Skeletal muscle cell (primary cell): ENCODE data around the gene PITPNC1.
"Not testable (repeated sequence)": the region's sequence is repeated elsewhere in the genome, so short reads cannot be mapped to it uniquely, and the experiment has no call there.

Experiments
- DNase-seq: peaks from one replicate; pipeline ENCODE4 v3.0.0-alpha.2; 2010; ENCODE audit warnings: low read depth
- H3K4me3 ChIP-seq: 2 replicates; pipeline ENCODE4 v1.5.1; 2011; ENCODE audit warnings: low read depth, mild to moderate bottlenecking, control low read depth, low read length, moderate library complexity

Gene PITPNC1

DNA sequence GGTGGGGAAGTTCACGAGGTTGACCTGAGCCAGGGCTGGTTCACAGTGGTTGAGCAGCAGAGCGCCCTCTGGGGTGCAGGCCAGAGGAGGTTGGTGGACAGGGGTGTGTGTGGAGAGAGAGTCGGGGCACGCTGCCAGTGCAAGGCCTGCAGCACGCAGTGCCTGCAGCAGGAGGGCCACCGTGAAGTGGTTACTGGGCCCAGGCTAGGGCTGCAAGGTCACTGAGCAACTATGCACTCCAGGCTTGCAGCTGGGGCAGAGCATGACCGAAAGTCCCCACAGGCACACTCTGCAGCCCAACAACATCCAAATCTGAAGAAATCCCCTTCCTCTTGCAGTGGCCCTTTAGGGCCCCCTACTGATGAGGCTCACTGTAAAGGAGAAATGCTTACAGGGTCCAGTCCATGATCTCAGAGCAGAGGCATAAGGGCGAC lies 251.5 kb downstream of the PITPNC1 start:
- no peak overlapping the region for H3K4me3 ChIP-seq
- DNase-seq: no peak

DNA sequence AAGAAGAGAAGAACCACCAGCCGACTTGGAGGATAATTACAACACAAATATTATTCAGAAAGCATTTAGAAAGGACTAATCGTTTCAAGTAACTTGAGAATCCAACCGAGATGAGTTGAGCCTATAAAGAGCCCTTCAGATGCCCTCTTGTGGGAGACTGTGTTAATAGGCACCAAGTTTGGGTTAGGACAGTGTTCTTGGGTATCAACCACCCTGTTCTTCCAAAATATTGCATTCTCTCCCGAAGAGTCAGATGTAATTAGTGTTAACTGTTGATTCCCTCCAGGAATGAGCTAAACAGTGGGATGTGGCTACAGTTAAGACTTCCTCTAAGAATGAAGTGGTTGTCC lies 252.9 kb downstream of the PITPNC1 start:
- no peak for DNase-seq

DNA sequence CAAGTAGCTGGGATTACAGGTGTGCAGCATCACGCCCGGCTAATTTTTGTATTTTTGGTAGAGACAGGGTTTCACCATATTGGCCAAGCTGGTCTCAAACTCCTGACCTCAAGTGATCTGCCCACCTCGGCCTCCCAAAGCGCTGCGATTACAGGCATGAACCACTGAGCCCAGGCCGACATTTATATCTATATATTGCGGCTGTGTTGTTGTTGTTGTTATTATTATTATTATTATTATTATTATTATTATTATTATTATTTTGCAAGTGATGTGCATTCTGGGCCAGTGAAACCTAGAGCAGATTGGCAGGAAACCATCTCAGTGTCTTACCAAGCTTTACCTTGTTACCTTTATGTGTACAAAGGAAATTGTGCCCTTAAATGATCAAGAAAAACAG lies 253.8 kb downstream of the PITPNC1 start:
- H3K4me3 ChIP-seq, DNase-seq: not testable (repeated sequence)

More for the DNA sequence above, 252.9 kb downstream of the PITPNC1 start:
- H3K4me3 ChIP-seq: no peak overlapping the region

DNA sequence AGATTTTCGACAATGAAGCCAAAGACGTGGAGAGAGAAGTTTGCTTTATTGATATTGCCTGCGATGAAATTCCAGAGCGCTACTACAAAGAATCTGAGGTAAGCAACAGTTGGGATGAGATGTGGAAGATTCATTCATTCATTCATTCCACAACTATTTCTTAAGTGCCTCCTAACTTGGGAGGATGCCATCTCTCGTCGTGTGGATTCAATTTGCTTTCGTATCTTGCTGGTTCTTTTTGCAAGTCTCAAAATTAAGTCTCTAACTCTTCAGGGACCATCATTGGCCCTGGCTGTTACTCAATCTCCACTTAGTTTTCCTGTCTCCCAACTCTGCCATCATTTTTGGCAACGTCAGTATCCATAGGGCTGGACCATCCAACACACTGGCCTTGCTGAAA lies 255.1 kb downstream of the PITPNC1 start:
- H3K4me3 ChIP-seq: no peak overlapping the region
- DNase-seq: no peak

DNA sequence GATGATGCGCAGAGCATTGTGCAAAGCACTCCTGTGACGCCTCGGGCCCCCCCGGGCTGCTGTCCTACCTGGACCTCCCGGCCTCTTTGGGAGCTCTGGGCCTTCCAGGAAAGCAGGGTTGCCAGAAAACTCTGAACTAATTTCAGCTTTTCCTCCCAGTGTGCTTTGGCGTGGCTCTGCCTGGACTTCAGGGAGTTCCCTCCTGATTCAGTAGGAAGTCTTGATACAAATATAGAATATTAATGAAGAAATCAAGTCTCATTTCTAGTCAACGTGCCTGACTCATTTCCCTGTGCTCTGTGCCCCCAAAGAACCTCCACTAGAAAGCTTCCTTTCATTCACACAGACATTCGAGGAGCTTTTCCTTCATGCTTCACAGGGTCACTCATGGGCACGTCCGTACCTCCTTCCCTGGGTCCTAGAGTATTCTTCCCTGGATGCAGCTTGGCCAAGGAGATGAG lies 256.7 kb downstream of the PITPNC1 start:
- no peak overlapping the region for H3K4me3 ChIP-seq
- no peak for DNase-seq

DNA sequence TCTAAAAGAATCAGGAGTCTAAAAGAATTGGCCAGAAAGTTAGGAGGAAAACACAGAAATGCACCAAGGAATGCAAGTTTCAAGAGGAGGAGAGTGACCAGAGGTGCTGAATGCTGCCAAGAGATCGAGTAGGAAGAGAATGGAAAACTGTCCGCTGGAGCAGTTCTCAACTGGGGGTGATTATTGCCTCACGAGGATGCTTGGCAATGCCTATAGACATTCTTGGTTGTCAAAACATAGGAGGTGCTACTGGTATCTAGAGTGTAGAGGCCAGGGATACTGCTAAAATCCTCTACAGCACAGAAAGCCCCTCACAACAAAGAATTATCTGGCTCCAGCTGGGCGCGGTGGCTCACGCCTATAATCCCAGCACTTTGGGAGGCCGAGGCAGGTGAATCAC lies 258.6 kb downstream of the PITPNC1 start:
- no peak for DNase-seq
- no peak overlapping the region for H3K4me3 ChIP-seq

DNA sequence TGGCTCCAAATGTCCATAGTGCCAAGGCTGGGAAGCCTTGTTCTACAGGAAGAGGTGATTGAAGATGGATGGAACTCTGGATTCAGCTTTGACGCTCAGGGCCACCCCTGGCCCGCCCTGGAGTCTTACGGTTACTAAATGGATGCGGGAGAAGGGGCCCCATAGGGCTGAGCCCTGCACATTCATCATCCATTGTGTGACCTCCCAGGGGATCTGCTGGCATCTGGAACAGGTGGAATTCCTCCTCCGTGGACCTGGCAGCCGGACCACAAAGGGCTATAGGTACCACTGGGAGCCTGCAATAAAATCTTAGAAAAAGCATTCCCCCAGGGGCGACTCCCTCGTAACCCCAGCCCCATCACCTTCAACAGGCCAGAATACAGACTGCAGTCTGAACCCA lies 259.2 kb downstream of the PITPNC1 start:
- H3K4me3 ChIP-seq: no peak overlapping the region
- DNase-seq: no peak

DNA sequence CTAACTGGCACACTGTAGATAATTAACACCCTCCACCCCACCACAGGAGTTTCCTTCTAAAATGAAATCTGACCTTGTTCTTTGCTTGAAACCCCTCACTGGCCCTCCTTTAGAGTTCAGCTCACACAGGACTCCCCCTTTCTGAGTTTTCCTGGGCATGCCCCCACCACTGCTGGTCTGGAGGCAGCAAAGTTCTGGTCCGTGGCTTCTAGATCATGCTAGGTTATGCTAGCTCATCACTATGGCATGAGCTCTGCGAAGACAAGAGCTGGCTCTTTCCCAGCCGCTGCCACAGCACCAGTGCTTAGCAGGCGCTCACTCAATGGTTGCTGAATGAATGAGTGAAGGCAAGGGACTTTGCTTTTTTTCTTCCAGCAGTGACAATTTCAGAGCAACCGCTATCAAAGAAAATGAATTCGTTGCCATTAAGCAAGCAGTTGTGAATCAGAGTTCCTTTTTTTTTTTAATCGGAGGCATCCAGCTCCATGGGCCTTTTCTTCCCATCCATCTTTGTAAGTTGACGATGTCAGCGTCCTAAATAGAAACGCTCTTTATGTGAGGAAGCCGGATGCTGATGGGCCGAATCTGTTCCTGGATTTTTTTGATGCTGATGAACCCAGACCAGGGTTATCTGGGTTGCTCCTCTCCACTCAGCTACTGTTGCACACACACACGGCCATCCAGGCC lies 259.9 kb downstream of the PITPNC1 start:
- no peak for DNase-seq
- H3K4me3 ChIP-seq: no peak overlapping the region

DNA sequence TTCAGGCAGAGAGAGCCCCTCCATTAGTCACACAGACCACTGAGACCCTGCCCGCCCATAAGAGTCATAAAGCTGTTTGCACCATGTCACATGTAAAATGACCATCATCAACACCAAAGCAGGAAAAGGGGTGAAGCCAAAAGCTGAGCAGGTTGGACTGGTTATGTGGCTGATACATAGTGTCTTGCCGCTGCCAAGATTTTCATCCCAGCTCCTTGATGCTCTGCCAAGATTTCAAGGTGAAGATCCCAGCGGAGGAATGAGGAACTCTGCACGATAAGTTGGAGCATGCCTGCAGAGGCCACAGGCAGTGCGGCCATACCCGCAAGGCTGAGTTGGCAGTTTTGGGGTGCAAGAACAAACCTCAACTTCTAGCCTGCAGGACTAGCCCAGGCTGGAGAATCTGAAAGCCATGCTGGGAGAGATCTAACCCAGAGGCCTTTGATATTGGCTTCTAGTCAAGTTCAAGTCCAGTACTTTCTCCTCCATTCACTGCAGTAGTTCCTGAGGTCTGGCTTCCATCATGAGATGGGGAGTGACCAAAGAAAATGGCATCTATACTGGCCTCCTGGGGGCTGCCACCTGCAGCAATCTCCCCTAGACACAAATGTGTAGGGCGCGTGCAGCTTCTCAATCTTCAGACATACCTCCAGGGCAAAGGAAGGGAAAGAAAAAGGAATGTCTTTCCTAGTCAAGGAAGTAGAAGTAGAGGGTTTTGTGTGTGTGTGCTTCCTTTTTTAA lies 261.0 kb downstream of the PITPNC1 start:
- H3K4me3 ChIP-seq: no peak overlapping the region
- no peak for DNase-seq

DNA sequence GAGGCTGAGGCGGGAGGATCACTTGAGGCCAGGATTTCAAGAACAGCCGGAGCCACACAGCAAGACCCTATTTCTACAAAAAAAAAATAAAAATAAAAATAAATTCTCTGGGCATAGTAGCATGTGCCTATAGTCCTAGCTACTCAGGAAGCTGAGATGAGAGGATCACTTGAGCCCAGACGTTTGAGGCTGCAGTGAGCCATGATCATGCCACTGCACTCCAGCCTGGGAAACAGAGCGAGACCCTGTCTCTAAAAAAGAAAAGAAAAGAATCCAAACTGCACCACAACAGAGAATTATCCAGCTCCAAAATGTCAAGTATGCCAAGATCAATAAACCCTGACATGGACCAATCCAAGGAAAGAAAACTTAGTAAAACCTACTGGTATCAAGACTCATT lies 261.8 kb downstream of the PITPNC1 start:
- DNase-seq: no peak
- H3K4me3 ChIP-seq: no peak overlapping the region

DNA sequence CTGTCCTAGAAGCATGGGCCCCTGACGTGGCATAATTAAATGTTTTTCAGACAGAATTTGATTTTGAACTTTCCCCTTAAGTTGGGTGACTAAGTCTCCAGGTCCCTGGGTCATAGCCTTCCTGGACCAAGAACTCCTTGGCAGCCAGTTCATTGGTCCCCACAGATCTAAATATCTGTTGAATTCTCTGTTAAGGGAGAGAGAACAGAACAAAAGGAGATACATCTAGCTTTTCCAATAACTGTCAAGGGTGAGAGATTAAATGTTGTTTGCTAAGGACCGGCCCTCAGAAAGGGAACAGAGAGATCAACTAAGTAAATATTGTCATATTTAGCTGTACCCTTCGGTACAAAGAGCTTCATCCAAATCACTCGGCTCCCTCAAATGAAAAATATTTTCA lies 262.5 kb downstream of the PITPNC1 start:
- no peak for DNase-seq
- no peak overlapping the region for H3K4me3 ChIP-seq

DNA sequence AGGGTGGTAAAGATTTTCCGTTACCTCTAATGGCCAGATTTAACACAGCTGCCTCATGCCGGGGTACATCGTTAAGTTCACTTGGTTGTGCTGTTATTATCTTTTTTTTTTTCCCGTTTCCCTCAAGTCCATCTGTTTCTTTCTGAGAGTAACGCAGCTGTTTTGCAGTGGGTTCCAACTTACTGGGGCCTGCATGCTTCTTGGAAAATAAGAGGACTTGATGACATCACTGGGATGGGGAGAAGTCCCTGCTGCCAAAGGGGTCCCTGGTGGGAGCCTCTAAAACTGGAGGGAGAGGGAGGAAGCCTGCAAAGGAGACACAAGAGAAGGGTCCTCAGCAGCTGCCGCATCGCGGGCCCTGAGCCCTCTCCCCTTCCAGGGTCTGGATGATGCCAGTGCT lies 262.9 kb downstream of the PITPNC1 start:
- no peak for DNase-seq

DNA sequence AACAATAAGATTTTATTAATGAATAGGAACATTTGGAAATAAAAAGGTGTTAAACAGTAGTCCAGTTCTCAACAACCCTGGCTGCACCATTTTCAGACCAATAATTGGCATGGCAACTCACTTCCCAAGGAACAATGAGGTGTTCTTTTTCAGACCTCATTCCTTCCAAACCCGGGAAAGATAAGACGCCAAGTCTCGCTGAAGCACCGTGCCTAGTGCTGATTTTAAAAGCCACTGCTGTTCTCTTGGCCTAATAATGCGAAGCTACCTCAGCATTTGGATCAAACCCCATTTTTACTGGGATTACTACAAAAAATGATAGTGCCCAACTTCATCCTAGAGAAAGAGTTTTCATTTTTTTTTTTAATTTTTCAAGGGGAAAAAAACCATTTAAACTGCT lies 265.4 kb downstream of the PITPNC1 start:
- no peak for DNase-seq

More for the DNA sequence above, 262.9 kb downstream of the PITPNC1 start:
- H3K4me3 ChIP-seq: no peak overlapping the region

DNA sequence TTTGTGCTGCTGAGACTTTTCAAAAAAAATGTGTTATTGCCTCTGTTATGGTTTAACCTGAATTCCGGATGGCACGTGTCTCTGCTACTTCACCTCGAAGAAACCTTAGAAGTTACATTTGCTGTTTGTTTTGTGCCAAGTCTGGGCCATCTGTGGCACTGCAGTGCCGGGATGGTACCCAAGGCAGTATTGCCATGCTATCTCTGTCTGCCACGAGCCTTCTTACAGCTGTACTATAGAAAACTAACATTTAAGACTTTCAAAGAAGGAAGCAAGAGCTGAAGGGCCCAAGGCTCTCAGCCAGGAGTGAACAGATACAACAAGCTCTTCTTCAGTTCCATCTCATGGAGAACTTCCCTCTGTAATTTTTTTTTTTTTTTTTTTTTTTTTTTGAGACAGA lies 267.0 kb downstream of the PITPNC1 start:
- H3K4me3 ChIP-seq: no peak overlapping the region
- no peak for DNase-seq

More for the DNA sequence above, 265.4 kb downstream of the PITPNC1 start:
- H3K4me3 ChIP-seq: no peak overlapping the region

DNA sequence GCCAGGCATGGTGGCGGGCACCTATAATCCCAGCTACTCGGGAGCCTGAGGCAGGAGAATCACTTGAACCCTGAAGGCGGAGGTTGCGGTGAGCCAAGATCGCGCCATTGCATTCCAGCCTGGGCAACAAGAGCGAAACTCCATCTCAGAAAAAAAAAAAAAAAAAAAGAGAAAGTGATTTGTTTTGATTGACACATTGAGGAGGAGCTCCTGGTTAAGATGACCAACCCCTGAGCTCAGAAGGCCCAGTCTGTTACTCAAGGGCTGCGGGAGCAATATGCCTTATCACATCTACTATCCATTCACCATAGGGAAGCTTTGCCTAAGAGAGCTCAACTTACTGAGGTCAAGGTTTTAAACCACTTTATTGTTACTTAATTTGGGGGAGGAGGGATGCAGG lies 268.1 kb downstream of the PITPNC1 start:
- DNase-seq, H3K4me3 ChIP-seq: not testable (repeated sequence)

DNA sequence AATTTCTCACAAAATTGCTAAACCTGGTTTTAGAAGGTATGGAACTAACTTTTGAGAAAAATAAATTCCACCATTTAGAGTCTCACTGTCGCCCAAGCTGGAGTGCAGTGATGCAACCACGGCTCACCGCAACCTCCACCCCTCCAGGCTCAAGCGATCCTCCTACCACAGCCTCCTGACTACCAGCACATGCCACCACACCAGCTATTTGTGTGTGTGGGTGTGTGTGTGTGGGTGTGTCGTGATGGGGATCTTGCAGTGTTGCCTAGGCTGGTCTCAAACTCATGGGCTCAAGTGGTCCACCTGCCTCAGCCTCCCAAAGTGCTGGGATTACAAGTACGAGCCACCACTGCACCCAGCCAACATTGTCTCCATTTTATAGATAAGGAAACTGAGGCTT lies 269.4 kb downstream of the PITPNC1 start:
- no peak for DNase-seq
- H3K4me3 ChIP-seq: no peak overlapping the region

DNA sequence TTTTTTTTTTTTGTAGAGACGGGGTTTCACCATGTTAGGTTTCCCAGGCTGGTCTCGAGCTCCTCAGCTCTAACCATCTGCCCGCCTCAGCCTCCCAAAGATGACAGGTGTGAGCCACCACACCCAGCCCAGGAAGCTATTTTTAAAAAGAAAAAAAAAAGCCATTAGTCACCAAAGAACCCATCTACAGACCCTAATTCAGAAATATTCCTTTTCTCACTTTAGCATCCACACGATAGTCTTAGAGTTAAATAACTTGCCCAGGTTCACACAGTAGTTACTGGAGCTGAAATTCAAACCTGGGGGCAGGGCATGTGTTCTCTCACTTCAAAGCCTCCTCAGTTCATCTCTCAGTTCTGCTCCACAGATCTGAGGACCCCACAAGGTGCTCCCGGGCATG lies 270.4 kb downstream of the PITPNC1 start:
- H3K4me3 ChIP-seq: no peak overlapping the region
- DNase-seq: no peak

DNA sequence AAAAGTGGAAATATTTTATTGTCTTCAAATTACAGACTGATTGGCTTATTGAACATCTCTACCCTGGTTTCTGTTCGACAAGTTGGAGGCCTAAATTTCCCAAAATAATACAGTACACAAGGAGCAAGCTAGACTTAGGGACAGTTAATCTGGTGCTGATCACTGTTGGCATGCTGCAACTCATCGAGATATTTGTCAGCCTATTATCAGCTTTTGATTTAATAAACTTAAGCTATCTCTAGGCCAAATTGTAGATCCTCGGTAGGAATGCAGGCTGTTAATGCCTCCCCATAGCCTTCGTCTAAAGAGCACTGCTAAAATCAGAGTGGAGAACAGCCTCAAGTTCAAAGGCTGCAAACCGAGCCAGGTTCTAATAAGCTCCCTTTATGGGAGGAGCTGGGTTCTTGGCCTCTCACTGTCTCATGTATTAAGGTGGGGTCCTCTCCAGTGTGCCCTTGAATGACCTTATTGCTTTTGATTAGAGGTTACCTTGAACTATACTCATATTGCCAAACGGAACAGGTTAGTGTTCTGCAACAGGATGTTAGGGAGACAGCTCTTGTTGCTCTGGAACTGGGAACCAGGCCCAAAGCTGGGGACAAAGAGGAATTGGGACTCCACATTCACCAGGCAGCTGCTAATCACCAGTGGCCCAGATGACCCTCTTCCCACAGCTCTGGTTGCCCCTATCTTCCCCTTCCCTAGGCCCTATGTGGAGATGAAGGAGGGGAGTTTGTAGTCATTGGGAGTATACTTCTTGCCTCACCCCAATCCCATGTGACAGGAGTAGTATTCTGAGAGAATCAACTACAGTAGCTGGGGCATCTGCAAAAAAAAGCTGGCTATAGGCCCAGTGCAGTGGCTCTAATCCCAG lies 271.2 kb downstream of the PITPNC1 start:
- no peak for DNase-seq

DNA sequence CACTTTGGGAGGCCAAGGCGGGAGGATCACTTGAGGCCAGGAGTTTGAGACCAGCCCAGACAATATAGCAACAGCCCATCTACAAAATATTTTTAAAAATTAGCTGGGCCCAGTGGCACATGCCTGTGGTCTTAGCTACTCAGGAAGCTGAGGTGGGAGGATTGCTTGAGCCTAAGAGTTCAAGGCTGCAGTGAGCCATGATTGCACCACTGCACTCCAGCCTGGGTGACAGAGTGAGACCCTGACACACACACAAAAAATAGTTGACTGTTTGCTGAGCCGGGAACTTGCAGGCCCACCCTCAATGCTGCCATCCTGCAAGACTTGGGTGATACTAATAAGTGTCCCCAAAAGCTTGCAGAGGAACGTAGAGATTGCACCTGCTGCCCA lies 271.8 kb downstream of the PITPNC1 start:
- not testable (repeated sequence) for DNase-seq, H3K4me3 ChIP-seq

More for the DNA sequence above, 271.2 kb downstream of the PITPNC1 start:
- no peak overlapping the region for H3K4me3 ChIP-seq

DNA sequence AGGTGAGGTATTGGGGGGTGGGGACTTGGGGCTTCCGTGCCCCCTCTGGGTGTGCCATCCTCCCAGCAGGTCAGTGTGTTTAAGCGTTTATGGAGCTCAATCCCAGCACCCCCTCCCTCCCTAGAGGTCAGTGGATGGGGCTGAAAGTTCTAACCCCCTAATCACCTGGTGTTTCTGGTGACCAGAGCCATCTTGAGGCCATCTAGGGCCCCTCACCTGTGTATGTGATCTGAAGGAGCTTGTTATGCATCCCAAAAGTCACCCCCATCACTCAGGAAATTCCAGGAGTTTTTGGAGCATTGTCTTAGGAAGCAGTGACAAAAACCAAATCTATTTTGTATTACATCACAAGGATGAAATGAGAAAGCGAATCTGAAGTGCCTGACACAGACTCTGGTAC lies 272.8 kb downstream of the PITPNC1 start:
- DNase-seq: no peak
- H3K4me3 ChIP-seq: no peak overlapping the region
